Liver (tissue), 9 donors: ENCODE results near the gene AOPEP. TPM values are rescaled to one million over a fixed set of nuclear protein-coding genes. Genes with fewer than 3 reads are reported as not detected.

Experiments
- DNase-seq: peaks from one replicate; pipeline ENCODE4 v3.0.0-alpha.2; 2017; ENCODE audit warnings: low spot score
- H3K27ac ChIP-seq, 2 donors: one replicate each; pipeline ENCODE4 v1.7.0; 2013; ENCODE audit warnings: inconsistent platforms in 2 of 2, low read length in 2 of 2, control low read depth in 1 of 2, low read depth in 1 of 2, mild to moderate bottlenecking in 1 of 2
- H3K27me3 ChIP-seq, 4 donors: one replicate each; pipeline versions ENCODE4 v1.6.1 to v1.7.0; 2013; ENCODE audit warnings: low read length in 3 of 4, inconsistent platforms in 1 of 4, mild to moderate bottlenecking in 1 of 4, moderate library complexity in 1 of 4; ENCODE audit not compliant: control insufficient read depth in 4 of 4, insufficient read depth in 4 of 4
- H3K36me3 ChIP-seq, 4 donors: one replicate each; pipeline versions ENCODE4 v1.6.1 to v1.7.0; 2013; ENCODE audit warnings: low read length in 3 of 4, mild to moderate bottlenecking in 3 of 4, low read depth in 1 of 4, moderate library complexity in 1 of 4; ENCODE audit not compliant: control insufficient read depth in 4 of 4, insufficient read depth in 3 of 4
- H3K4me1 ChIP-seq, 4 donors: one replicate each; pipeline versions ENCODE4 v1.6.1 to v1.7.0; 2013; ENCODE audit warnings: low read length in 3 of 4, mild to moderate bottlenecking in 3 of 4, moderate library complexity in 1 of 4; ENCODE audit not compliant: control insufficient read depth in 4 of 4, insufficient read depth in 4 of 4
- H3K4me3 ChIP-seq, 3 donors: one replicate each; pipeline versions ENCODE4 v1.6.1 to v1.7.0; 2013; ENCODE audit warnings: low read length in 3 of 3, control low read depth in 1 of 3, low read depth in 1 of 3, mild to moderate bottlenecking in 1 of 3
- H3K9ac ChIP-seq, 2 donors: one replicate each; pipeline ENCODE4 v1.7.0; 2013; ENCODE audit warnings: low read length in 2 of 2, mild to moderate bottlenecking in 2 of 2, moderate library complexity in 2 of 2, control low read depth in 1 of 2, low read depth in 1 of 2
- H3K9me3 ChIP-seq, 4 donors: one replicate each; pipeline versions ENCODE4 v1.6.1 to v1.7.0; 2013; ENCODE audit warnings: low read length in 3 of 4; ENCODE audit not compliant: control insufficient read depth in 4 of 4
- EGR1 ChIP-seq, 2 donors: IDR thresholded peaks; 2 replicates each; pipeline ENCODE4 v1.6.1; 2016 to 2018; ENCODE audit warnings: antibody characterized with exemption in 2 of 2, low read depth in 2 of 2
- FOXA1 ChIP-seq: IDR thresholded peaks from 2 replicates; pipeline ENCODE4 v1.6.1; 2016; ENCODE audit warnings: antibody characterized with exemption
- HNF4A ChIP-seq, 2 donors: conservative IDR thresholded peaks; 2 replicates each; pipeline ENCODE4 v1.6.1; 2016; ENCODE audit warnings: antibody characterized with exemption in 2 of 2, mild to moderate bottlenecking in 2 of 2
- HNF4G ChIP-seq: IDR thresholded peaks from 2 replicates; pipeline ENCODE4 v1.6.1; 2016; ENCODE audit warnings: antibody characterized with exemption
- JUND ChIP-seq, 2 donors: IDR thresholded peaks; 2 replicates each; pipeline ENCODE4 v1.6.1; 2016; ENCODE audit warnings: antibody characterized with exemption in 2 of 2
- NR2F2 ChIP-seq: IDR thresholded peaks from 2 replicates; pipeline ENCODE4 v1.6.1; 2016; ENCODE audit warnings: antibody characterized with exemption
- RAD21 ChIP-seq, 2 donors: IDR thresholded peaks; 2 replicates each; pipeline ENCODE4 v1.6.1; 2016; ENCODE audit warnings: antibody characterized with exemption in 2 of 2, mild to moderate bottlenecking in 2 of 2
- RXRA ChIP-seq, 2 donors: IDR thresholded peaks; 2 replicates each; pipeline ENCODE4 v1.6.1; 2017 to 2018; ENCODE audit warnings: antibody characterized with exemption in 2 of 2, mild to moderate bottlenecking in 1 of 2
- SP1 ChIP-seq: IDR thresholded peaks from 2 replicates; pipeline ENCODE4 v1.6.1; 2018; ENCODE audit warnings: antibody characterized with exemption, mild to moderate bottlenecking
- TAF1 ChIP-seq: conservative IDR thresholded peaks from 2 replicates; pipeline ENCODE4 v1.6.1; 2016; ENCODE audit warnings: antibody characterized with exemption, mild to moderate bottlenecking
- YY1 ChIP-seq: IDR thresholded peaks from 2 replicates; pipeline ENCODE4 v1.6.1; 2016; ENCODE audit warnings: antibody characterized with exemption, mild to moderate bottlenecking
- WGBS: extraction: QIAGEN DNeasy Blood & Tissue Kit; methylation state at CpG from one replicate; pipeline ENCODE4 v1.1.7; 2013; 5-methylcytosine and 5-hydroxymethylcytosine counted together
- polyA plus RNA-seq, 2 donors: library from polyadenylated mRNA; stranded (reverse) in 1 of 2; unstranded in 1 of 2; fragments of 200-250 nt in 1 of 2; fragments of >200 nt in 1 of 2; fragmentation: Nextera tagmentation in 1 of 2; extraction: Ambion mirVana in 1 of 2; gene quantifications; one replicate each; pipeline versions ENCODE4 v1.2.1 to v1.2.3, GENCODE V29; 2013 to 2015
- total RNA-seq, 2 donors: library from RNA; depleted of rRNA; stranded (reverse); fragments of >200 nt; gene quantifications; one replicate each; pipeline ENCODE4 v1.2.3, GENCODE V29; 2014
- TF ChIP-seq, protein P1 (sequence below): IDR thresholded peaks from 2 replicates; pipeline ENCODE4 v1.6.1; 2016; ENCODE audit warnings: antibody characterized with exemption, mild to moderate bottlenecking
- TF ChIP-seq, protein P2 (sequence below): IDR thresholded peaks from 2 replicates; pipeline ENCODE4 v1.6.1; 2016; ENCODE audit warnings: antibody characterized with exemption
- TF ChIP-seq, protein P3 (sequence below): fragments of 150-350 bp; IDR thresholded peaks from 2 replicates; pipeline ENCODE4 v1.5.1; 2017; ENCODE audit warnings: improper control_type of control experiment, low read depth, low read length; ENCODE audit not compliant: missing input control
- TF ChIP-seq, protein P4 (sequence below): IDR thresholded peaks from 2 replicates; pipeline ENCODE4 v1.6.1; 2016; ENCODE audit warnings: antibody characterized with exemption
- TF ChIP-seq, protein P5 (sequence below): IDR thresholded peaks from 2 replicates; pipeline ENCODE4 v1.6.1; 2016; ENCODE audit warnings: antibody characterized with exemption
- donor health status: healthy.
- donor health status: healthy.
- donor health status: healthy.
- donor health status: healthy.
- donor health status: healthy.

Gene AOPEP
- total and polyA plus RNA-seq, 4 donors = 22.2 to 77.1 (median 34.8) TPM

DNA sequence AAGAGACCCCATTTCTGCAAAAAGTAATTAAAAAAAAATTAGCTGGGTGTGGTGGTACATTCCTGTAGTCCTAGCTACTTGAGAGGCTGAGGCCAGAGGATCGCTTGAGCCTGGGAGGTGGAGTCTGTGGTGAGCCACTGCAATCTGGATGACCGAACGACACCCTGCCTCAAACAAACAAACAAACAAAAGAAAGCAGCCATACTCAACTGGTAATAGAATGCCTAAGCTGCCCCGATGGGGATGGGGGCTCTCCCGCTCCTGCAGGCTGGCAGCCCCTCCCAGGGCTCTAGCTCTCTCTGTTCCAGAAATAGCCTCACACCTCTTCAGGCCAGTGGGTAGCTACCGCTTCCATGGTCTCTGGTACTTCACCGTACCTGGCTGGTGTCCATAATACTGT, 349.2 kb downstream of the AOPEP start:
- peaks cover 6 to 56% (median 31%) of the 10 kb centered on the region in 4 donors for H3K4me1 ChIP-seq

DNA sequence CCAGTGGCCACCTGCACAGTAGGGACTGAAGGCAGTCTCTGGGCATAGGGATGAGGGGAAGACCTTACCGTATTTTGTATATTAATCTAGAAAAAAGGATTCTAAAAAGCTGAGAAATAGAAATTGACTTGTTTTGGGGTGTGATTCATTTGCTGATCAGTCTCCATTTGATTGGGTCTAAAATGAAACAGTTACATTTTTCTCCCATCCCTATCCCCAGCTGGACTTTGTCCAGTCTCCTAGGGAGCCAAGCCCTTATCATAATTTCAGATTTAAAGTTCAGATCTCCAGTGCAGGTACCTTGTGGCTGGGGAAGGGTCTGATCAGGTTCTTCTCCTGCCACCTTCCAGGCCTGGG, 350.2 kb downstream of the AOPEP start:
- peak overlapping the region; percentile 25 to 34 for H3K27ac ChIP-seq
- H3K9me3 ChIP-seq = no peaks in the 10 kb centered on the region
- no peak for DNase-seq
- no peak overlapping the region for H3K4me3 ChIP-seq
- no peak overlapping the region for H3K9ac ChIP-seq
- WGBS = 72% methylated on average over 1 of the region's 1 CpG
- peaks cover 6 to 50% (median 29%) of the 10 kb centered on the region in 4 donors for H3K4me1 ChIP-seq
- H3K27me3 ChIP-seq = no peaks in the 10 kb centered on the region
- H3K36me3 ChIP-seq = peaks cover 8 to 69% (median 44%) of the 10 kb centered on the region in 4 donors
- TF ChIP-seq HNF4A (conservative IDR thresholded peaks at IDR 0.05) = peak in 1 of 2 donors; percentile 27
- TF ChIP-seq EGR1 (IDR thresholded peaks at IDR 0.05; ENCODE audit: low read depth in 2 of 2) = no peak
- TF ChIP-seq TAF1 = no peak
- TF ChIP-seq, protein P1, sequence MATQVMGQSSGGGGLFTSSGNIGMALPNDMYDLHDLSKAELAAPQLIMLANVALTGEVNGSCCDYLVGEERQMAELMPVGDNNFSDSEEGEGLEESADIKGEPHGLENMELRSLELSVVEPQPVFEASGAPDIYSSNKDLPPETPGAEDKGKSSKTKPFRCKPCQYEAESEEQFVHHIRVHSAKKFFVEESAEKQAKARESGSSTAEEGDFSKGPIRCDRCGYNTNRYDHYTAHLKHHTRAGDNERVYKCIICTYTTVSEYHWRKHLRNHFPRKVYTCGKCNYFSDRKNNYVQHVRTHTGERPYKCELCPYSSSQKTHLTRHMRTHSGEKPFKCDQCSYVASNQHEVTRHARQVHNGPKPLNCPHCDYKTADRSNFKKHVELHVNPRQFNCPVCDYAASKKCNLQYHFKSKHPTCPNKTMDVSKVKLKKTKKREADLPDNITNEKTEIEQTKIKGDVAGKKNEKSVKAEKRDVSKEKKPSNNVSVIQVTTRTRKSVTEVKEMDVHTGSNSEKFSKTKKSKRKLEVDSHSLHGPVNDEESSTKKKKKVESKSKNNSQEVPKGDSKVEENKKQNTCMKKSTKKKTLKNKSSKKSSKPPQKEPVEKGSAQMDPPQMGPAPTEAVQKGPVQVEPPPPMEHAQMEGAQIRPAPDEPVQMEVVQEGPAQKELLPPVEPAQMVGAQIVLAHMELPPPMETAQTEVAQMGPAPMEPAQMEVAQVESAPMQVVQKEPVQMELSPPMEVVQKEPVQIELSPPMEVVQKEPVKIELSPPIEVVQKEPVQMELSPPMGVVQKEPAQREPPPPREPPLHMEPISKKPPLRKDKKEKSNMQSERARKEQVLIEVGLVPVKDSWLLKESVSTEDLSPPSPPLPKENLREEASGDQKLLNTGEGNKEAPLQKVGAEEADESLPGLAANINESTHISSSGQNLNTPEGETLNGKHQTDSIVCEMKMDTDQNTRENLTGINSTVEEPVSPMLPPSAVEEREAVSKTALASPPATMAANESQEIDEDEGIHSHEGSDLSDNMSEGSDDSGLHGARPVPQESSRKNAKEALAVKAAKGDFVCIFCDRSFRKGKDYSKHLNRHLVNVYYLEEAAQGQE = no peak
- TF ChIP-seq HNF4G = no peak
- TF ChIP-seq, protein P2, sequence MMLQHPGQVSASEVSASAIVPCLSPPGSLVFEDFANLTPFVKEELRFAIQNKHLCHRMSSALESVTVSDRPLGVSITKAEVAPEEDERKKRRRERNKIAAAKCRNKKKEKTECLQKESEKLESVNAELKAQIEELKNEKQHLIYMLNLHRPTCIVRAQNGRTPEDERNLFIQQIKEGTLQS = no peak
- no peak for TF ChIP-seq FOXA1

More for the DNA sequence above, 349.2 kb downstream of the AOPEP start:
- 78% methylated on average over 7 of the region's 7 CpGs for WGBS
- TF ChIP-seq, protein P3, sequence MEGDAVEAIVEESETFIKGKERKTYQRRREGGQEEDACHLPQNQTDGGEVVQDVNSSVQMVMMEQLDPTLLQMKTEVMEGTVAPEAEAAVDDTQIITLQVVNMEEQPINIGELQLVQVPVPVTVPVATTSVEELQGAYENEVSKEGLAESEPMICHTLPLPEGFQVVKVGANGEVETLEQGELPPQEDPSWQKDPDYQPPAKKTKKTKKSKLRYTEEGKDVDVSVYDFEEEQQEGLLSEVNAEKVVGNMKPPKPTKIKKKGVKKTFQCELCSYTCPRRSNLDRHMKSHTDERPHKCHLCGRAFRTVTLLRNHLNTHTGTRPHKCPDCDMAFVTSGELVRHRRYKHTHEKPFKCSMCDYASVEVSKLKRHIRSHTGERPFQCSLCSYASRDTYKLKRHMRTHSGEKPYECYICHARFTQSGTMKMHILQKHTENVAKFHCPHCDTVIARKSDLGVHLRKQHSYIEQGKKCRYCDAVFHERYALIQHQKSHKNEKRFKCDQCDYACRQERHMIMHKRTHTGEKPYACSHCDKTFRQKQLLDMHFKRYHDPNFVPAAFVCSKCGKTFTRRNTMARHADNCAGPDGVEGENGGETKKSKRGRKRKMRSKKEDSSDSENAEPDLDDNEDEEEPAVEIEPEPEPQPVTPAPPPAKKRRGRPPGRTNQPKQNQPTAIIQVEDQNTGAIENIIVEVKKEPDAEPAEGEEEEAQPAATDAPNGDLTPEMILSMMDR = no peak
- TF ChIP-seq, protein P4, sequence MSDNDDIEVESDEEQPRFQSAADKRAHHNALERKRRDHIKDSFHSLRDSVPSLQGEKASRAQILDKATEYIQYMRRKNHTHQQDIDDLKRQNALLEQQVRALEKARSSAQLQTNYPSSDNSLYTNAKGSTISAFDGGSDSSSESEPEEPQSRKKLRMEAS = no peak
- TF ChIP-seq EGR1 (IDR thresholded peaks at IDR 0.05; ENCODE audit: low read depth in 2 of 2) (no peak), TAF1 (no peak), FOXA1 (no peak), YY1 (no peak), RXRA (IDR thresholded peaks at IDR 0.05) (no peak), JUND (IDR thresholded peaks at IDR 0.05) (no peak), HNF4G (no peak), RAD21 (IDR thresholded peaks at IDR 0.05) (no peak), SP1 (no peak), NR2F2 (no peak), HNF4A (conservative IDR thresholded peaks at IDR 0.05) (no peak)
- TF ChIP-seq, protein P5, sequence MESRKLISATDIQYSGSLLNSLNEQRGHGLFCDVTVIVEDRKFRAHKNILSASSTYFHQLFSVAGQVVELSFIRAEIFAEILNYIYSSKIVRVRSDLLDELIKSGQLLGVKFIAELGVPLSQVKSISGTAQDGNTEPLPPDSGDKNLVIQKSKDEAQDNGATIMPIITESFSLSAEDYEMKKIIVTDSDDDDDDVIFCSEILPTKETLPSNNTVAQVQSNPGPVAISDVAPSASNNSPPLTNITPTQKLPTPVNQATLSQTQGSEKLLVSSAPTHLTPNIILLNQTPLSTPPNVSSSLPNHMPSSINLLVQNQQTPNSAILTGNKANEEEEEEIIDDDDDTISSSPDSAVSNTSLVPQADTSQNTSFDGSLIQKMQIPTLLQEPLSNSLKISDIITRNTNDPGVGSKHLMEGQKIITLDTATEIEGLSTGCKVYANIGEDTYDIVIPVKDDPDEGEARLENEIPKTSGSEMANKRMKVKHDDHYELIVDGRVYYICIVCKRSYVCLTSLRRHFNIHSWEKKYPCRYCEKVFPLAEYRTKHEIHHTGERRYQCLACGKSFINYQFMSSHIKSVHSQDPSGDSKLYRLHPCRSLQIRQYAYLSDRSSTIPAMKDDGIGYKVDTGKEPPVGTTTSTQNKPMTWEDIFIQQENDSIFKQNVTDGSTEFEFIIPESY = no peak
- H3K36me3 ChIP-seq = peaks cover 4 to 66% (median 37%) of the 10 kb centered on the region in 4 donors
- H3K27ac ChIP-seq = no peak overlapping the region
- no peaks in the 10 kb centered on the region for H3K27me3 ChIP-seq
- DNase-seq = no peak
- H3K4me3 ChIP-seq = no peak overlapping the region
- H3K9ac ChIP-seq = no peak overlapping the region
- no peaks in the 10 kb centered on the region for H3K9me3 ChIP-seq
